Neural cell (in vitro differentiated cells): ENCODE measurements around the gene CRIM1. TPM values are rescaled to one million over a fixed set of nuclear protein-coding genes. Genes with fewer than 3 reads are reported as not detected.

Source experiments
- H2AFZ ChIP-seq: fragments of 200-600, 300-800 bp; sonication (generic), shearing (Covaris generic); 2 replicates; pipeline ENCODE4 v1.6.0; 2014; ENCODE audit warnings: low read depth, mild to moderate bottlenecking, antibody characterized with exemption, low read length, moderate library complexity
- H3F3A ChIP-seq: fragments of 200-600 bp; shearing (Covaris generic); 2 replicates; pipeline ENCODE4 v1.6.1; 2016; ENCODE audit warnings: mild to moderate bottlenecking, moderate library complexity, mixed read lengths, antibody characterized with exemption, low read length; ENCODE audit not compliant: insufficient read depth, poor library complexity, severe bottlenecking
- H3K27ac ChIP-seq: fragments of 200-600, 300-800 bp; sonication (generic), shearing (Covaris generic); 2 replicates; pipeline ENCODE4 v1.5.1; 2014; ENCODE audit warnings: mild to moderate bottlenecking, low read length, moderate library complexity
- H3K27me3 ChIP-seq: fragments of 300-800, 200-600 bp; sonication (generic), shearing (Covaris generic); 2 replicates; pipeline ENCODE4 v1.6.0; 2014; ENCODE audit warnings: mild to moderate bottlenecking, low read depth, low read length, moderate library complexity; ENCODE audit not compliant: insufficient read depth
- H3K36me3 ChIP-seq: fragments of 300-800, 200-600 bp; sonication (generic), shearing (Covaris generic); 2 replicates; pipeline ENCODE4 v1.5.1; 2014; ENCODE audit warnings: mild to moderate bottlenecking, antibody characterized with exemption, low read length, moderate library complexity; ENCODE audit not compliant: insufficient read depth
- H3K4me2 ChIP-seq: fragments of 300-800, 200-600 bp; sonication (generic), shearing (Covaris generic); 2 replicates; pipeline ENCODE4 v1.6.0; 2014; ENCODE audit warnings: mild to moderate bottlenecking, low read length
- H3K4me3 ChIP-seq: fragments of 300-800, 200-600 bp; sonication (generic), shearing (Covaris generic); 2 replicates; pipeline ENCODE4 v1.5.1; 2014; ENCODE audit warnings: mild to moderate bottlenecking, low read length, moderate library complexity
- H3K79me2 ChIP-seq: fragments of 200-600 bp; shearing (Covaris generic); replicated peaks from 2 replicates; pipeline ENCODE4 v1.6.0; 2014; ENCODE audit warnings: mild to moderate bottlenecking, low read length, moderate library complexity; ENCODE audit not compliant: insufficient read depth
- H3K9ac ChIP-seq: fragments of 300-800, 200-600 bp; sonication (generic), shearing (Covaris generic); 2 replicates; pipeline ENCODE4 v1.6.1; 2016; ENCODE audit warnings: mild to moderate bottlenecking, low read length, mixed read lengths
- H3K9me2 ChIP-seq: fragments of 200-600 bp; shearing (Covaris generic); 2 replicates; pipeline ENCODE4 v1.6.1; 2016; ENCODE audit warnings: mild to moderate bottlenecking, low read length, mixed read lengths; ENCODE audit not compliant: insufficient read depth
- H3K9me3 ChIP-seq: fragments of 200-600, 300-800 bp; sonication (generic), shearing (Covaris generic); 2 replicates; pipeline ENCODE4 v1.6.1; 2016; ENCODE audit warnings: mild to moderate bottlenecking, mixed run types, low read length, moderate library complexity, mixed read lengths
- H4K20me1 ChIP-seq: fragments of 200-600 bp; shearing (Covaris generic); 2 replicates; pipeline ENCODE4 v1.6.1; 2016; ENCODE audit warnings: mild to moderate bottlenecking, mixed run types; ENCODE audit not compliant: insufficient read depth
- CTCF ChIP-seq: fragments of 450-650 bp; IDR thresholded peaks from 2 replicates; pipeline ENCODE4 v1.5.1; 2014; ENCODE audit warnings: antibody characterized with exemption, mild to moderate bottlenecking, moderate library complexity; ENCODE audit not compliant: poor library complexity, severe bottlenecking
- EP300 ChIP-seq: fragments of 450-650 bp; conservative IDR thresholded peaks from 2 replicates; pipeline ENCODE4 v1.6.1; 2014; ENCODE audit warnings: antibody characterized with exemption, mild to moderate bottlenecking, moderate library complexity; ENCODE audit not compliant: poor library complexity, severe bottlenecking
- EZH2 ChIP-seq: fragments of 200-600, 300-800 bp; shearing (Covaris generic), sonication (generic); IDR thresholded peaks from 2 replicates; pipeline ENCODE4 v1.6.1; 2014; ENCODE audit warnings: antibody characterized with exemption, low read length, borderline replicate concordance, mild to moderate bottlenecking; ENCODE audit not compliant: insufficient read depth, poor library complexity, severe bottlenecking
- MXI1 ChIP-seq: fragments of 450-650 bp; conservative IDR thresholded peaks from 2 replicates; pipeline ENCODE4 v1.6.1; 2014; ENCODE audit warnings: antibody characterized with exemption, mild to moderate bottlenecking; ENCODE audit not compliant: poor library complexity, severe bottlenecking
- POLR2AphosphoS5 ChIP-seq: IDR thresholded peaks from 2 replicates; pipeline ENCODE4 v1.6.1; 2012
- RAD21 ChIP-seq: fragments of 450-650 bp; conservative IDR thresholded peaks from 2 replicates; pipeline ENCODE4 v1.6.1; 2014; ENCODE audit warnings: antibody characterized with exemption, mild to moderate bottlenecking, moderate library complexity
- REST ChIP-seq: IDR thresholded peaks from 2 replicates; pipeline ENCODE4 v1.6.1; 2012; ENCODE audit warnings: borderline replicate concordance
- SMC3 ChIP-seq: fragments of 450-650 bp; conservative IDR thresholded peaks from 2 replicates; pipeline ENCODE4 v1.6.1; 2014; ENCODE audit warnings: antibody characterized with exemption, mild to moderate bottlenecking, moderate library complexity; ENCODE audit not compliant: poor library complexity
- TAF1 ChIP-seq: IDR thresholded peaks from 2 replicates; pipeline ENCODE4 v1.6.1; 2012; ENCODE audit warnings: low read depth
- polyA plus RNA-seq: library from polyadenylated mRNA; depleted of rRNA; stranded (reverse); fragments of >200 nt; gene quantifications from 2 replicates; pipeline ENCODE4 v1.2.3, GENCODE V29; 2014

Gene CRIM1
- polyA plus RNA-seq, 1 donor from 2014 or later: 6.7 TPM

DNA sequence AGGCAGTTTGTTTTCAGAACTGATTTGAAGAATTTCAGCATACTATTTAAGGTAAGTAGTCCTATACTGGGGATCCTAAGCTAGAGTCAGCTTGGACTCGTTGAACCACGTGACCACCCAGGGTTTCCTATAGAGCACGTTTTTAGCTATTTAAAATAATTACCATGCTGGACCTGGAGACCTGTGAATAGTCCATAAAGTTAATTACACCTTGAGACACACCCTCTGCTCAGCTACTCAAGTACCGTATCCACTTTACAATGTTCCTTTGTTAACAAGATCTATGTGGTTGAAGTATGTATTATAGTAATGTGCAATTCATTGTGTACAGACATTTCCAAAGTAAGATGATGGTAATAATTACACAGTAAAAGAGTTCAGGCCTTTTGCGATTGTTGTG lies 67.6 kb downstream of the CRIM1 start:
- no peaks in the 10 kb centered on the region for H4K20me1 ChIP-seq

GRCh38 chr2:36423619-36424120 lies 68.1 kb downstream of the CRIM1 start:
- Histone ChIP-seq H3K9me3 (no peaks in the 10 kb centered on the region), H4K20me1 (no peaks in the 10 kb centered on the region), H3K4me3 (no peak overlapping the region), H3K4me2 (no peak overlapping the region), H3K27me3 (no peaks in the 10 kb centered on the region), H3K79me2 (no peaks in the 10 kb centered on the region), H3K9ac (no peak overlapping the region), H3F3A (no peaks in the 10 kb centered on the region), H3K9me2 (no peaks in the 10 kb centered on the region), H2AFZ (no peak overlapping the region), H3K27ac (no peak overlapping the region), H3K36me3 (no peaks in the 10 kb centered on the region)
- TF ChIP-seq POLR2AphosphoS5 (no peak), TAF1 (no peak), REST (no peak), RAD21 (no peak), EZH2 (no peak), SMC3 (no peak)

More for the DNA sequence above, 67.6 kb downstream of the CRIM1 start:
- Histone ChIP-seq H3K9ac (no peak overlapping the region), H3F3A (no peaks in the 10 kb centered on the region), H3K27ac (no peak overlapping the region), H3K9me3 (no peaks in the 10 kb centered on the region), H3K79me2 (no peaks in the 10 kb centered on the region), H3K27me3 (no peaks in the 10 kb centered on the region), H3K9me2 (no peaks in the 10 kb centered on the region), H3K4me2 (no peak overlapping the region), H2AFZ (no peak overlapping the region), H3K4me3 (no peak overlapping the region), H3K36me3 (no peaks in the 10 kb centered on the region)
- TF ChIP-seq SMC3 (no peak), EP300 (no peak), RAD21 (no peak), CTCF (no peak), EZH2 (no peak), REST (no peak), POLR2AphosphoS5 (no peak), TAF1 (no peak), MXI1 (no peak)
